HG02973 (cell line): ENCODE results near the gene TNFRSF1A.

Experiments used
- ATAC-seq: cut with Tn5 transposase; IDR thresholded peaks from one replicate; pipeline ENCODE4 v1.9.1; 2021; ENCODE audit warnings: moderate library complexity; ENCODE audit not compliant: unreplicated experiment

Gene TNFRSF1A

DNA sequence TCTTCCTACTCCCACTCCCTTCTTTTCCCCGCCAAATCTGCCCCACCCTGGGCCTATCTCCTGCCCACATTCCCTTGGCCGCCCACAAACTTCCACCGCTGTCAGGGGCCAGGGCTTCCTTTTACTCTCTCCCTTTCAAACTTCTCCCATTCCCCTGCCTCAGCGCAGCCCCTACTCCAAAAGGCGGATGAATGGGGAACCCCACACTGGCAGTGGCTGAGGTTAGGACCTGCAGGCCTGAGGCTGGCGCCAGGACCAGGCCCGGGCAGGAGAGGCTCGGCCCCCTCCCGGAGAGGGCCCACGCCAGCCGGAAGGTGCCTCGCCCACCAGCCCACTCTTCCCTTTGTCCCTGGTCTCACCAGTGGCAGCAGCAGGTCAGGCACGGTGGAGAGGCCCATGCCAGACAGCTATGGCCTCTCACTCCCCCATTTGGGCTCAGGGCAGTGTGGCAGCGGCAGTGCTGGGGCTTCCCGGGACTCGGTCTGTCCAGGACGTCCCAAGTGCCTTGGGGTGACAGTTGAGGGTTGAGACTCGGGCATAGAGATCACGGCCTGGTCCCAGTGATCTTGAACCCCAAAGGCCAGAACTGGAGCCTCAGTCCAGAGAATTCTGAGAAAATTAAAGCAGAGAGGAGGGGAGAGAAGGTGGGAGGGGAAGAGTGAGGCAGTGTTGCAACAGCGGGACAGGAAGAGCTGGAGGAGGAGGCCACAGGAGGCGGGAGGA lies at the start of gene TNFRSF1A:
Gene TNFRSF1A (minus strand): TSS at position 660 of the 723 bp plus-strand sequence. CDS start 262 bp downstream, at position 398.
- no peak for ATAC-seq

DNA sequence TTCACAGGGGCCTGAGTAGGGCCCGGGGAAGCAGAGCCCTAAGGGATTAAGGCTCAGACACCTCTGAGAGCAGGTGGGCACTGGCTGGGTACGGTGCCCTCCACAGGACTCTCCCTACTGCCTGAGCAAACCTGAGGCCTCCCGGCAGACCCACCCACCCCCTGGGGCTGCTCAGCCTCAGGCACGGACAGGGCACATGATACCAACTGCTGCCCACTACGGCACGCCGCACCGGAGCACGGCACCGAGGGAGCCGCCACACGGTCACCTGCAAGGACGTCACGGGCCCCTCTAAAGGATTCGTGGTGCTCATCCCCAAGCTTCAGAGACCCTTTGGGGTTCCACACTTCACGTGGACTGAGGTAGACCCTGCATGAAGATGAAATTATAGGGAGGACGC lies 49.1 kb upstream of the TNFRSF1A start:
- ATAC-seq = no peak

DNA sequence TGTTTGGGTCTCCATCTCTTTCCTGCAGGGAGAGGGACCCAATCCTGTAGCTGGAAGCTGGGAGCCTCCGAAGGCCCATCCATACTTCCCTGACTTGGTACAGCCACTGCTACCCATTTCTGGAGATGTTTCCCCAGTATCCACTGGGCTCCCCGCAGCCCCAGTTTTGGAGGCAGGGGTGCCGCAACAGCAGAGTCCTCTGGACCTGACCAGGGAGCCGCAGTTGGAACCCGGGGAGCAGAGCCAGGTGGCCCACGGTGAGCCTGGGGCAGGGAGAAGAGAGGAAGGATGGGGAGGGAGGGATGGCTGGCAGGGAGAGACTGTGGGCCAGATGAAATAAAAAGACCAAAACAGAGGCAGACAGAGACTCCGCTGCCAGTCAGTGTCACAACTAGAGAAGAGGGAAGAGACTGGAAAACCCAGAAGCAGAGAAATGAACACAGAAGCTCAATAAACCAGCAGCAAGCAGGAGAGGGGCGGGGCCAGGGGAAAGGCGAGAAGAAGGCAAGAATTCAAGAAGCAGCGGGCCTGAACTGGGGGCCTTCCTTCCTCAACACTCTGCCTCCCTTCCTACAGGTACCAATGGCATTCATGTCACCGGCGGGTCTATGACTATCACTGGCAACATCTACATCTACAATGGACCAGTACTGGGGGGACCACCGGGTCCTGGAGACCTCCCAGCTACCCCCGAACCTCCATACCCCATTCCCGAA lies 48.4 kb upstream of the TNFRSF1A start:
- ATAC-seq = no peak

DNA sequence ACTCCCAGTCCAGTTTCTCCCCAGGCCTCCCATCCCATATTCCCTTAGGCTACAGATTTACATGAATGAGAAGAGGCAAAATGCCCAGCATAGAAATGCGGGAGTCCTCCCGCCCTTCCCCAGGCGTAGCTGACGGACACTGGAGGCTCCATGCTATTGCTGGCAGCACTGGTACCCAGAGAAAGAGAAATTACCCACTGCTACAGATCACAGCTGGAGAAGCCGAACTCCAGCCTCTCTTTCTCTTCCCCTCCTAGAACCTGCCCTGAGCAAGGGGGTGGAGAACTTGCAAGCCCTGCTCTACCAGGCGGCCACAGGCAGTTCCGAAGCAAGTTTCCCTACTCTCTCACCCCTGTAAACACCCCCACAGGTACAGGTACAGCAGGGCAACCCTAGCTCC lies 45.7 kb upstream of the TNFRSF1A start:
- ATAC-seq = no peak

DNA sequence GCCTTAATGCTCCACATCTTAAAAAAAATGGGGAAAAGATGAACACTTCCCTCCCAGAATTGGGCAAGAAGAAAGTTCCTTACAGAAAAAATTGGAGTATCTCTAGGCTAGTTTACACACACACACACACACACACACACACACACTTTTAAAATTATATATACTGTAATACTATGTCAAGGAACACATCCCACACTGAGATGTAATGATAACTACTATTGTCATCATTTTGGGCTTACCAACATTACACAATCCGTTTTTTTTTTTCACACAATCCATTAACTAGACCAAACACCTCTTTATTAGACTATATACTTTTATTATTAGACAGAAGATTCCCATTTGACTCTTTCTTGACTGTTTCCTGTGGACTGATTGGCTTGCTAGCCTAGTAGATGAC lies 44.6 kb upstream of the TNFRSF1A start:
- ATAC-seq = no peak

DNA sequence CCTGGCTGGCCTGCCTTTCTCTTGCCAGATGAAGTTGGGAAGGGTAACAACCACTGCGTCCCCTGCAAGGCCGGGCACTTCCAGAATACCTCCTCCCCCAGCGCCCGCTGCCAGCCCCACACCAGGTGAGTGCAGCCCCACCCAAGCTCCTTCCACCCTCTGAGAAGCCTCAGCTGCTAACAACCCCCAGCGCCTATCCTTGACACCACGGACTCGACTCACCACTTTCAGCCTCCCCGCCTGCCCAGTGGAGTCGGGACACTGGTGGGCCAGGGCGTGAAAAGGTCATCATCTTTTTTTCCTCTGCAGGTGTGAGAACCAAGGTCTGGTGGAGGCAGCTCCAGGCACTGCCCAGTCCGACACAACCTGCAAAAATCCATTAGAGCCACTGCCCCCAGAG lies 44.2 kb upstream of the TNFRSF1A start:
- no peak for ATAC-seq

DNA sequence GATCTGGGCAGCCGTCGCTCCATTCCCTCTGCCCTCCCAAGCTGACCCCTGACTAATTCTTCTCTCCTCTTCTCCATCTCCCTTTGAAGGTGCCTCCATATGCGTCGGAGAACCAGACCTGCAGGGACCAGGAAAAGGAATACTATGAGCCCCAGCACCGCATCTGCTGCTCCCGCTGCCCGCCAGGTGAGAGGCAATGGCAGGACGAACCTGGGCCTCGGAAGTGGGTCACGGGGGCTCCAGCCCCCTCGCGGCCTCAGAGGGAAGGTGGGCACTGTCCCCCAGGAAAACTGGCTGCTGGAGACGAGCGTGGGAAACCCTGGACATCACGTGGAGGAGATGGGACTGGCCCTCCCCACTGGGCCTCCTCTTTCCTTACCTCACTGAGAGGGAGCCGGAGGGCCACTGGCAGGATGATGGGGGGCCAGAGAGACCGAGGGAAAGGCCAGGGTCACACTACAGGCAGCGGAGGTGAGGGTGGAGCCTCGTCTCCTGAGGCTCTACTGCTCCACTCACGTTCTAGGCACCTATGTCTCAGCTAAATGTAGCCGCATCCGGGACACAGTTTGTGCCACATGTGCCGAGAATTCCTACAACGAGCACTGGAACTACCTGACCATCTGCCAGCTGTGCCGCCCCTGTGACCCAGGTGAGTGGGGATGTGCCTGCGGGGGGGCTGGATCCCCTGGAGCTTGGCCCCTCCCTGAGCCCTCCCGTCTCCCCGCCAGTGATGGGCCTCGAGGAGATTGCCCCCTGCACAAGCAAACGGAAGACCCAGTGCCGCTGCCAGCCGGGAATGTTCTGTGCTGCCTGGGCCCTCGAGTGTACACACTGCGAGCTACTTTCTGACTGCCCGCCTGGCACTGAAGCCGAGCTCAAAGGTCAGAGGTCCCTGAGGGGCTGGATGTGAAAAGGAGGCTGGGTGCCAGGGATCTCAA lies 42.9 kb upstream of the TNFRSF1A start:
- ATAC-seq = no peak

DNA sequence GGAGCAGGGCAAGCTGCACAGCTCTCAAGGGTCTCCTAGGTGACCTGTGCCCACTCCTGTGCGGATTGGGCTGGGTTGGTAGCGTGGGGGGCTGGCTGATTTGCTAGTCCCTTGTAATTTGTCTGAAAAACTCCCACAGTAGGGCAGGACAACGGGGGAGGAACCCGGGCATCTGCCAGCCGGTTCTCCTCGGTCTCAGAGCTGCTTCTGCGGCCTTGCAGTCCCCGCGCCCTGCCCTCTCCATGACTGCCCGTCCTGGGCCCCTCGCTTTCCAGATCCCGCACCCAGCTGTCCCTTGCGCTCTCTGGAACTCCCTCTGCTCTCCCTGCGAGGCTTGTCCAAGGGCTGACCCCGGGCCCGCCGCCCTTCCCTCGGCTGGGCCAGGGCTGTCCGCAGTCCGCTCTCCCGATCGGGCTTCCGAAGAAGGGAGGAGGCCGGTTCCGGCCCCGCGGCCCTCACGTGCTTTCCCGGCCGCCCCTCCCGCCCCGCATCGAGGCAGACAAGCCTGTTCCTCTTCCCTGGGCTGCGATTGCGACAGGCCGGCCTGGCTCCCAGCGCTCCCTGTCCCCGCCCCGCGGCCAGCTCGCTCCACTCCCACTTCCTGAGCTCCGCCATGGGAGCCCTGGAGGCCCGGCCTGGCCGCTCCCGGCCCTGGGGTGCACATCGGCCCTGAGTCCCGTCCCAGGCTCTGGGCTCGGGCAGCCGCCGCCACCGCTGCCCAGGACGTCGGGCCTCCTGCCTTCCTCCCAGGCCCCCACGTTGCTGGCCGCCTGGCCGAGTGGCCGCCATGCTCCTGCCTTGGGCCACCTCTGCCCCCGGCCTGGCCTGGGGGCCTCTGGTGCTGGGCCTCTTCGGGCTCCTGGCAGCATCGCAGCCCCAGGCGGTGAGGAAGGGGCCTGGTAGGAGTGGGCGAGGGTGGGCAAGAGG lies 42.0 kb upstream of the TNFRSF1A start, which contains the start of gene LTBR:
Gene LTBR (plus strand): TSS at position 591 of the 927 bp plus-strand sequence. CDS start 197 bp downstream, at position 788.
- no peak for ATAC-seq

DNA sequence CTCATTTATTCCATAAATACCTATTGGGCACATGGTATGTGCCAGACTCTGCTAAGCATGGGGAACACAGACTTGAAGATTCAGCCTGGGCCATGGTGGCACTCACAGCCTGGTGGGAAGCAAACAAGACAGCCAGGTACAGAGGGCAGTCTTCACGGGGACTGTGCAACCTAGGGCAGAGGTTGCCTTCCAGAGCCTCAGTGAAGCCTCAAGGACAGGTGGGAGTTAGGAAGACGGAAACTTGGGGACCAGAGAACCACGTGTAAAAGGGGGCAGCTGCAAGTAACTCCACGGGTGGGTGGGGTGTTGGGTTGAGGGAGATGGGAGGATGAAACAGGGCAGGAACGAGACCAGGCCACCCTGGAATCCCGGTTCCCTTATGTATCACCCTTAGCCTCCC lies 41.1 kb upstream of the TNFRSF1A start:
- ATAC-seq = no peak

DNA sequence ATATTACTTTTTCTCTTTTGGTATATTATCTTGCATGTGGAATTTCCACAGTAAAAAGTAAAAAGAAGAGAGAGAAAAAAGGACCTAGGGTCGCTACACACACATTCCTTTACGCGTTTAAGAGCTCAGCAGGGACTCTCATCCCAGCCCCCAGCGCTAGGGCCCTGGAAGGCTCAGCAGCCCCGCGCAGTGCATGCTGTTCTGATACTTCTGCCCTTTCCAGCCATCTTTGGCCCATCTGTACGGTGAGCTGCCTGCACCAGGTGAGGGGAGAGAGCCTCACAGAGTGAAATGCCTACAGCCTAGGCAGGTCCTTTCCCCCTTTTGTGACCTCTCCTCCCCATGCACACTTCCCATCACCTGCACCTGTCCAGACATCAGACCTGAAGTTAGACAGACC lies 40.5 kb upstream of the TNFRSF1A start:
- no peak for ATAC-seq

DNA sequence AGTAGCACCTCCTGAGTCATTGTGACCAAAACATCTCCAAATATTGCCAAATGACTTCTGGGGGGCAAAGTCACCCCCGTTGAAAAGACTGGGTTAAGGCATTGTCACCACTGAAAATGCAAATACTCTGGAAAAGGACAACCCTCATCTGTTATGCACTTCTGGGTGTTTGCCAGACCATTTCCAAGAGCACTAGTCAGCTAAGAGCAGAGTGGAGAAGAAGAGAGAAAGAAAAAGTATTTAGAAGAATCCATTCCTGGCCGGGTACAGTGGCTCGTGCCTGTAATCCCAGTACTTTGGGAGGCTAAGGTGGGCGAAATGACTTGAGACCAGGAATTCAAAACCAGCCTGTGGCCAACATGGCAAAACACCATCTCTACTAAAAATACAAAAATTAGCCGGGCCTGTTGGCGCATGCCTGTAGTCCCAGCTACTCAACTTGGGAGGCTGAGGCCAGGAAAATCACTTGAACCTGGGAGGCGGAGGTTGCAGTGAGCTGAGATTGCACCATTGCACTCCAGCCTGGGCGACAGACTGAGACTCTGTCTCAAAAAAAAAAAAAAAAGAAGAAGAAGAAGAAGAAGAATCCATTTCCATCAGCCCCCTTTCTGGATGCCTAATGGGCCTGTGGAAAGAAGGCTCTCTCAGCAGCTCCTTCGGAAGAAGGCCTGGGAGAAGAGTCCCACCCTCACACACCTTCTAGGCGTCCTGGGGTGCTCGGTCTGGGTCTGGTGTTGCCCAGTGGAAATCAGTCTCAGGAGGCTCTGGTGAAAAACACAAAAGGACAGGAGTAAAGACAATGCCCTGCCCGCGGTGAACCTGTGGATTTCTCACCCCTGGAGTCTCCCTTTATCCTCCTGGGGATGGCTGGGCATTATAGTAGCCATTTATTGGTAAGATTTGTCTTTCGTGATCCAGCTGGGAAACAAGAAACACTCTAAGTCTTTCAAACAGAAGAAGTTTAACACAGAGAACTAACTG lies 38.6 kb upstream of the TNFRSF1A start:
- ATAC-seq = no peak

DNA sequence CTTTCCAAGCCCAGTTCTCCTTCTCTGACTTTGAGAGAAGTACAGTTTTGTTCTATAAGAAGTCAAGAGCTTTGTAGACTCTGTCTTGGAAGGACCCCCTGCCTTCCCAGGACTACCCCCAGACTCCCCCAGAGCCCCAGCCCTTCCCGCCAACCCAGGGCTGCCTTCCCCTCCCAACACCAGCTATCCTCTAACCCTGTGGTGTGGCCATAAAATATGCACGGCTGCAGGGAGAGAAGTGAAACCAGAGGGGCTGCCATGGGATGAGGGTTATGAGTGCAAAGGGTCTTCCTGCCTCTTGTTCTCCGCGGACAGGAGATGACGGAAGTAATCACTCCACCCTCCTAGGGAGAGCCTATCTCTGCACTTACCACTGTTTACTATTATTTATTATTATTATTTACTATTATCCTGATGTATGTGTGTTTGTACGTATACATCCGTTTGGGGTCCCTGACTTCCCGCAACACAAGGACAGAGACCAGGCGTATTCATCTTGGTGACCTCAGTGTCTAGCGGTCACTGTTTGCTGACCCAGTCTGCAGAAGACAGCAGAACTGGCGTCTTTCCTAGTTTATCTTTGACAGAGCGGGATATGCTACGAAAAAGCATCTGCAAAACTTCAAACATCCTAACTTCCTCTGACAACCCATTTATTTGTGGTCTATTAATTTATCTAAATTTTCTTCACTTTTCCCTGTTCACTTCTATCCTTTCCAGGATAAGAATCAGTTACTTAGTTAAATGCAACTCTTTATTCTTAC lies 37.0 kb upstream of the TNFRSF1A start:
- no peak for ATAC-seq

DNA sequence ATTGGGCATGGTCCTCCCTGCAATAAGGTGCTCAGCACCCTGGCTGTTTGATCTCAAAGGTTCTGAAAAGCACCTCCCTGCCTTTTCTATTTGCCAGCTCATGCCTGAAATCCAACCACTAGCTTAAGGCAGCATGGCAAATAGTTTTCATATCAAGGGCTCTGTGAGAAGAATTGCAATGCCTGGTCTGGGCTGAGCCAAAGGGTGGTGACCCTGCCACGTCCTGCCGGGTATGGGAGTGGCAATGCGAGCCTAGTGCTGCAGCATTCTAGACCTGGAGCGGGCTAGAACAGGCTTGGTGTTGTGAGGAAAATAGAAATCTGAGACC lies 35.8 kb upstream of the TNFRSF1A start:
- ATAC-seq = no peak

DNA sequence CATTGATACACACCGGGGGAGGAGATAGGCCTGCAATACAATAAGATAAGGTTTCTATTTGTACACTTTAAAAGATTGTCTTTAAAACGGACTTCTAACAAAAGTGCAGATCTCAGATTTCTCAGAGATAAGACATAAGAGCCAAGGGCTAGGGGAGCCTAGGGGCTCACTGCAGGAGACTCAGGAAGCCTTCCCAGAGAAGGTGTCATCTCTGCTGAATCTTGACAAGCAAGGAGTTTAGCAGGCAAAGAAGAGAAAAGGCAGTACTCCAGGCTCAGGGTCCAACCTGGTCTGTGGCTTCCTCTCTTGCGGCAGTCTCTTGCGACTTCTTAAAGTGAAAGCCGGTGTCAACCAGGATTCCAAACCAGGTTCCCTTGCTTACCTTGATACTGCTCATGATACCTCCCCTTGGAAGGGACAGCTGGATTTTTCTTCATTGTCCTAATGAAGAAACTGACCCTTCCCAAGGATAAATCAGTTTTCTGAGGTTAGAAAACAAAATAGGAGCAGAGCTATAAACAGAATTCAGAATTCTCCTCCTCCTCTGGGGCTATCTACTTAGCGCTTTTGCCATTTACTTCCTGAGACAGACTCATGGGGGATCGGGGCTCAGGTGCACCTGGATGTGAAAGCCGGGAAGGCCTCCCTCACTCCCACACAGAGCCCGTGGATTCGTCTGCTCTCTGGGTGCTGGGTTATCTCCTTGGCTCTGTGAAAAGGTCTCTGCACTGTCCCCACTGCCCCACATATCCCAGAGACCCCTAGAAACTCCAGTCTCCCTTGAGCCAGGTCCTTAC lies 35.2 kb upstream of the TNFRSF1A start:
- ATAC-seq = no peak

DNA sequence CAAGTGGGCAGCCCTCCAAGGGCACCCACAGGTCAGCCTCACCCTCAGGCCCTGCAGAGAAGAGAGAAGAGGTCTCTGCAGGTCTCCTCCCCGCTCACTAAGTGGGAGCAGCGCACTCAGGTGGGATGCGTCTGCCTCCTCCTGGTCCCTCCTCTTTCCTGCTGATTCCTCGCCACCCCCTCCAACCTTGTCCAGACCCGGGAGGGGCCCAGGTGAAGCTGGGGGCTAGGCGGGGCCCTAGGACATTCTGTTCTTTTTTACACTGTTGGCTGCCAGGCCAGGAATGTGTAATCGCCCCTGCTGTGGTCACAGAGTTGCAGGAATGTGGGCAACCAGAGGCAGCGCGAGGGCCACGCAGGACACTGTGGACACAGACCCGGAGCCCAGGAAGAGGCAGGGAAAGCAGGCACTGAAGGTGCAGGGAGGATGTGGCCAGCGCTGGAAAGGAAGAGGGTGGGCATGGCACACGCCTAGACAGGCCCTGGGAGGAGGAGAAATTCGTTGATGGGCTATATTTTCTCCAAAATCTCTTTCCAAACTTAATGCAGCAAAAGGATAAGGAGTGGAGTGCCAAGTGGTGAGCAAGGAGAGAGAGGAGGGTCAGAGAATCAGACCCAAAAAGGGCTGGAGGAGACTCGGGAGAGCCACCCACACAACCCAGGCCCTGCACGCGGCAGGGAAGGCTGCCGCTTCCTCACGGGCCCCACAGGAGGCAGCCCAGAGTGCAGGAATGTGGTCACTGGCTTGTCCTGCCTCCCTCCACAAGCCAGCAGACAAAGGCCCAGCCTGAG lies 34.4 kb upstream of the TNFRSF1A start:
- ATAC-seq = no peak

DNA sequence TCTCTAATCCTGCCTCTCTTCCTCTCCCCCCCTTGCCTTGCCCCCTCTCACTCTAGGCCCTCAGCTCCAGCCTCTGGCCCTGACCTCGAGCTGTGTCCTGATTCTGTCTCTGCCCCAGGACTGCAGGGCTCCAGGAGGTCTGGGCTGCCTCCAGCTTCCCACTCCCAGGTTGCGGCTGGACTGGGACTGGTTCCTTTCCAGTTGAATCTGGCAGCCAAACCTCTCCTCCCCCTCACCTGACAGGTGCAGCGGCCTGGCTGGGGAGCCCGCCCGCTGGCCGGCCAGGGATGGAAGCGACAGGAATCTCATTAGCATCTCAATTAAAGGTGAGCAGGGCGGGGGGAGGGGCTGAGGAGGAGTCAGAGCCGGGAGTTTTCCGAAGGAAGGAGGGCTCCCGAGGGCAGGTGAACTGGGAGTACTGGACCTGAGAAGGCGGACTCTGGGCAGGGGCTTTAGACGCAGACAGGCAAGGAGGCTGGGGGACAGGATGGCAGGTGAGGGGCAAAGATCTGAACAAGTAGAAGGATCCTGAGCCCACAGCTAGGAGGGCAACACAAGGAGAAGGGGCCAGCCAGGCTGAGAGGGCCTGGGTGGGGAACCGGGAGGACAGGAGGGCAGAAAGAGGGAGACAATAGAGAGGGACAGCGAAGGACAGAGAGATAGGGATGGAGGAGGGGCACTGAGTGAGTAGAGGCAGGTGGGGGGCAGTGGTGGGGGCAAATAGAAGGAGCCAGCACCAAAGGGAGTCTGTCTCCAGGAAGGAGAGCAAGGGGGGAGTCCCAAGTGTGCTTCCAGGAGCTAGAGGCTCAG lies 33.6 kb upstream of the TNFRSF1A start, which contains the start of gene SCNN1A:
Gene SCNN1A (minus strand): TSS at position 295 of the 810 bp plus-strand sequence. CDS start 780 bp downstream, outside the sequence.
- no peak for ATAC-seq
